K562 treated with DMSO at 1 percent for 48 hours (cell line): ENCODE data around the gene WNT2B. TPM values are rescaled to one million over a fixed set of nuclear protein-coding genes. Genes with fewer than 3 reads are reported as not detected.

Experiments
- total RNA-seq: library from RNA; unstranded; fragments of 300-600 nt; gene quantifications from 2 replicates; pipeline ENCODE4 v1.2.3, GENCODE V29; 2022; ENCODE audit warnings: low replicate concordance; ENCODE audit errors: extremely low read depth

The WNT2B gene
- total RNA-seq, result not detected in 2 replicates

DNA sequence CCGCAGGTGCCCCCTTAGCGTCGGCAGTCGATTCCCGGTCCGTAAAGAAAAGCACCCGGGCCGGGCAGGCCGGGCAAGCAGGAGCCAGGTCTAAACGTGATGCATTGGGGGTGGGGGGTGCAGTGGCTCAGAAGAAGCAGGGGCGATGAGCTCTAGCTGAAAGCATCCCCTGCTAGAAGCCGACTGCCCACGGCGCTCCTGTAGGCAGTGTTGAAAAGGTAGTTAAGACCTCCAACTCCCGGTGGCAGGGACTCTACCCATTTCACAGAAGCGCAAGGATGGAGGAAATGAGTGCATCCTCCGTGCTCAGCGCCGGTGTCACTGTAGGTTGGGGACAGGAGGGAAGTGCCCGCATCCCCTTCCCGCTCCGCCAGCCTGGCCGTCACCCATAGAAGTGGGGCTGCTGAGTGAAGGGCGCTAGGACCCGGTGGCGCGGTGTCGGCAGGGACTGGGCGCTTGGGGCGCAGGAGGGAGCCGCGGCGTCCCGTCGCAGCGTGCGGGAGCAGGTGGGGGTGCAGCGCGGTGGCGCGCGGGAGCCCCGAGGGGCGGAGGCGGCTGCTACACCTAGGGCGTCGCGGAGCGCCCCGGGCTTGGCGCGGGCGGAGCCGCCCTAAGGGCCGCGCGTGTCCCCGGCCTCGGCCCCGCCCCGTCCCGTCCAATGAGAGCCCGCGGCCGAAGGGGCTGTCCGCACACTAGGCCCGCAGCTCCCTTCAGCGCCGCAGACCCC is at the start of gene WNT2B:
Gene WNT2B, plus strand, starts transcription at position 688 of the 727 bp plus-strand sequence. CDS start 298 bp downstream, outside the sequence.

Other genes starting within 250 kb of the WNT2B start
- not detected in 2 replicates for gene CTTNBP2NL, start 112.8 kb upstream of the WNT2B start, total RNA-seq
- not detected in 2 replicates for gene ST7L, start 110.2 kb downstream of the WNT2B start, total RNA-seq
- gene CAPZA1, start 110.9 kb downstream of the WNT2B start, total RNA-seq, result not detected in 2 replicates
- 109 TPM in 1 of 2 replicates, not detected in the other for gene MOV10, start 165.7 kb downstream of the WNT2B start, total RNA-seq
- not detected in 2 replicates for gene RHOC, start 198.2 kb downstream of the WNT2B start, total RNA-seq
- gene PPM1J, start 206.4 kb downstream of the WNT2B start, total RNA-seq, result not detected in 2 replicates